ENCODE measurements around the gene SYNGAP1.
"Not testable (repeated sequence)": the region's sequence is repeated elsewhere in the genome, so short reads cannot be mapped to it uniquely, and the experiment has no call there.

SYNGAP1 gene

DNA sequence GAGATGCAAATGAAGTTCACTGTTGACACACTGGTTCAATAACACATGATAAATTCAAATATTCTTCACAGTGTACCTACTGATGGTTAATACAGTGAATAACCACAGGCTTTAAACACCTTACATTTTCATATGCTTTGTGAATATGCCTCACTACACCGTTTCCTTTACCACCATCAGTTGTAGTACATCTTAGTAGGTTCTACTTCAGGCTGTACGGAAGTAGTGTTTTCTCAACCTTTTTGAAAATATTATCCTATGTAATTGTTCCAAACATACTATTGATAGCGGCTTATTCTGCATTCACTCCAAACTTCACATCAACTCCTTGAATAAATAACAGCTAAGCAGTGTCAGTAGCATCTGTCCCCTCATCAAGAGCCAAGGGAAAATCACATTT lies 49.8 kb downstream of the SYNGAP1 start:
- no peak for DNase-seq (ENCODE audit: low spot score)

DNA sequence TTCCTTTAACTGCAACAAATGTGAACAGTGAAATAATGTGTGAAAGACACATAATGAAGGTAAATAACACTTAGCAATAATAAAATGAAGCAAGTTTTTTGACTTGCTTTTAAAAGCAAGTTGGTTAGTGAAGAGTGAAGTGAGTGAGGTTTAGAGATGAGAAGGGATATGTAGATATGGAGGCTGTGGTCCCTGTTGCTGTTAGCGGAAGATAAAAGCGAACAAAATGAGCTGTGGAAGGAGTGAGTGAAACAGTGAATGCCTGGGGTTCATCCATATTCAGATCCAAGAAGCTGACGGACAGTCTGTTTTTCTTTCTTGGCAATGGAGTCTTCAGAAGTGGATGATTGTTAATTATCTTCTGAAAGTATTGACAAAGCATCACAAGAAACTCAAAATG lies 58.0 kb downstream of the SYNGAP1 start:
- DNase-seq (ENCODE audit: low spot score), result no peak

- DNase-seq (ENCODE audit: low spot score), result no peak
These were observed 61.3 kb downstream of the SYNGAP1 start for GRCh38 chr6:33481192-33481591.

GRCh38 chr6:33482620-33483019 lies 62.8 kb downstream of the SYNGAP1 start:
- DNase-seq (ENCODE audit: low spot score), result not testable (repeated sequence)

DNA sequence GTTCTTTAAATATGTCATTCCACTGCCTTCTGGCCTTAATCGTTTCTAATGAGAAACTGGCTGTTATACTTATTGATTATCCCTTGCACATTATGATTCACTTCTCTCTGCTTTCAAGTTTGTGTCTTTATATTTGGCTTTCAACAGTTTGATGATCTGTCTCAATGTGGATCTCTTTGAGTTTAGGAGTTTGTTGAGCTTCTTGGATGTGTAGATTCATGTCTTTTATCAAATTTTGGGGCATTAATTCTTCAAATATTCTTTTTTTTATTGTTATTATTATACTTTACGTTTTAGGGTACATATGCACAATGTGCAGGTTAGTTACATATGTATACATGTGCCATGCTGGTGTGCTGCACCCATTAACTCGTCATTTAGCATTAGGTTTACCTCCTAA lies 63.8 kb downstream of the SYNGAP1 start:
- DNase-seq (ENCODE audit: low spot score), result no peak

GRCh38 chr6:33484673-33485262 lies 64.9 kb downstream of the SYNGAP1 start:
- DNase-seq (ENCODE audit: low spot score), result not testable (repeated sequence)

DNA sequence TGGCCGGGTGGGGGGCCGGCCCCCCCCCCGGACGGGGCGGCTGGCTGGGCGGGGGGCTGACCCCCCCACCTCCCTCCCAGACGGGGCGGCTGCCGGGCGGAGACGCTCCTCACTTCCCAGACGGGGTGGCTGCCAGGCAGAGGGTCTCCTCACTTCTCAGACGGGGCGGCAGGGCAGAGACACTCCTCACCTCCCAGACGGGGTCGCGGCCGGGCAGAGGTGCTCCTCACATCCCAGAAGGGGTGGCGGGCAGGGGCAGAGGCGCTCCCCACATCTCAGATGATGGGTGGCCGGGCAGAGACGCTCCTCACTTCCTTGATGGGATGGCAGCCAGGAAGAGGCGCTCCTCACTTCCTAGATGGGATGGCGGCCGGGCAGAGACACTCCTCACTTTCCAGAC lies 65.8 kb downstream of the SYNGAP1 start:
- DNase-seq (ENCODE audit: low spot score), result not testable (repeated sequence)

DNA sequence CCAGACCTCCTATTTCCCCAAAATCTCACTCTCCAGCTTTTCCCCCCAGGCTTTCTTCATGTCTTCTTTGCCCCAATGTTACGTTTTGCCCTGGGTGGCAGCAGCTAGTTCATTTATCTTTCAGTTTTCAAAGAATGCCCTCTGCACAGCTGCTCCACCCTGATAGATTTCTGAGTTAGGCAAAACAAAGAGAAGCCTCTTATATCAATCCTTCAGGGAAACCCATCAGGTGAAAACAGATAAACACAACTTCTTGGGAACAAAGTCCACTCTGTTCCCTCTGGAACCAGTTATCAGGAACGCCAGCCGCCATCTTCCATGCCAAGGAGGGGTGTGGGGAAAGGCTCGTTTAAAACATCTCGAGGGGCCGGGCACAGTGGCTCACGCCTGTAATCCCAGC lies 68.5 kb downstream of the SYNGAP1 start:
- DNase-seq (ENCODE audit: low spot score), result no peak

DNA sequence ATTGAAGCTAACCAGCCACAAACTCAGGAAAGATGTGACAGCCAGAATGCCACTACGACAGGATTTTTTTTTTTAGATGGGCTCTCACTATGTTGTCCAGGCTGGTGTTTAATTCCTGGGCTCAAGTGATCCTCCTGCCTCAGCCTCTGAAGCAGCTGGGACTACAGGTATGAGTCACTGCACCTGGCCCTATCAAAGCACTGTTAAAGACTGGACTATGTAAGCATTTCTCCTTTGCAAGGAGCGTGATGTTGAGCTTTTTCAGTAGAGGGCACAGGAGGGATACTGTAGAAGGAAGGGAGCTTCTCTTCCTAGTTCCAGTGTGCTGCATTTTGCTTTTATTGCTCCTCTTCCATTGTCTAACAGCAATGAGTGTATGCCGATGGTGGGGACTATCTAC lies 70.3 kb downstream of the SYNGAP1 start:
- no peak for DNase-seq (ENCODE audit: low spot score)

DNA sequence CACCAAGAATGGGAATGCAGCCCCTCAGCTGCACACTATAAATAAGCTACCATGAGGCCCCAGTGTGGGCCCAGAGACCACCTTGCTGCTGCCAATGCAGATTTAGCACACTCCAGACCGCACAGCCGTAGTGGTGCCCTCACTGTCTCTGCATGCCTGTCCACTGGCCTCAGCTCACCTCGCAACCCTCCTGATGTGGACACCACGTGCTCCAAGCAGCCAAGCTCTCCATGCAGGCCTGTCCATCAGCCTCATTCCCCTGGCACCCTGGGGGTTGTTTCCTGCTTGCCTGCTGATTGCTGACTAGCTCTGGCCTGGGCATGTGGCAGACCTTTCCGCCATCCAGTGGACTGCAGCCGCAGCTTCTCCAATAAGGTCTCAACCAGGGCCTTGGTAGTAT lies 70.8 kb downstream of the SYNGAP1 start:
- no peak for DNase-seq (ENCODE audit: low spot score)

GRCh38 chr6:33492093-33492492 lies 72.2 kb downstream of the SYNGAP1 start:
- no peak for DNase-seq (ENCODE audit: low spot score)

DNA sequence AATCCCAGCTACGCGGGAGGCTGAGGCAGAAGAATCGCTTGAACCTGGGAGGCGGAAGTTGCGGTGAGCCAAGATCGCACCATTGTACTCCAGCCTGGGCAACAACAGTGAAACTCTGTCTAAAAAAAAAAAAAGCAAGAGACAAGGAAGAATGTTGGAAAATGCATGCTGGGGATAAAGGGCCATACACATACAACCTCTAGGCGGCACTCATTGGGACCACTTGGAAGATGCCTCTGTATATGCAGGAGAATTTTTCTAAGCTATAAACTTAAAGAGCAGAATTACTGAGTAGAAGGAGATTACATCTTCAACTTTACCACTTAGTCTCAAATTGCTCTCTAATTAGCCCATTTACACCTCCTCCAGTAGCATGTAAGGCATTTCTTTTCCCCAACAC lies 77.3 kb downstream of the SYNGAP1 start:
- no peak for DNase-seq (ENCODE audit: low spot score)

GRCh38 chr6:33502486-33502885 lies 82.6 kb downstream of the SYNGAP1 start:
- DNase-seq (ENCODE audit: low spot score), result no peak

GRCh38 chr6:33504486-33504885 lies 84.6 kb downstream of the SYNGAP1 start:
- DNase-seq (ENCODE audit: low spot score), result no peak

All from Ammon's horn (tissue), 1 donor.